ENCODE measurements around the gene CENPO.

Gene CENPO

GRCh38 chr2:24815171-24815570, 21.9 kb downstream of the CENPO start:
- DNase-seq = no peak
- Histone ChIP-seq H3K9ac (ENCODE audit: low read length) (no peak overlapping the region), H3K4me2 (ENCODE audit: low read depth, low read length) (no peak overlapping the region), H3K36me3 (replicated peaks; ENCODE audit: insufficient read depth, low read length) (peaks cover 16% of the 10 kb centered on the region; the same call in 1 of the 2 replicates), H3K4me3 (ENCODE audit: low read length) (no peak overlapping the region), H4K20me1 (ENCODE audit: insufficient read depth, low read length) (no peaks in the 10 kb centered on the region), H3F3A (ENCODE audit: insufficient read depth, low read length) (peaks cover 19% of the 10 kb centered on the region), H3K9me2 (replicated peaks; ENCODE audit: insufficient read depth, low read length) (no peaks in the 10 kb centered on the region), H3K4me1 (ENCODE audit: low read length) (peaks cover 15% of the 10 kb centered on the region), H2AFZ (ENCODE audit: low read length) (no peak overlapping the region), H3K27me3 (replicated peaks; ENCODE audit: insufficient read depth, low read length) (no peaks in the 10 kb centered on the region), H3K9me3 (replicated peaks; ENCODE audit: insufficient read depth, low read length) (no peaks in the 10 kb centered on the region), H3K79me2 (ENCODE audit: low read length) (peaks cover 61% of the 10 kb centered on the region), H3K27ac (ENCODE audit: low read length) (no peak overlapping the region)
- TF ChIP-seq CTCF (IDR thresholded peaks at IDR 0.05; ENCODE audit: low read length) (no peak), EZH2 (optimal IDR thresholded peaks at IDR 0.05; ENCODE audit: low read depth, low read length) (no peak), EZH2phosphoT487 (IDR thresholded peaks at IDR 0.05; ENCODE audit: low read length) (no peak)

- no peaks in the 10 kb centered on the region for H3K9me2 ChIP-seq (replicated peaks; ENCODE audit: insufficient read depth, low read length)
- H3K4me3 ChIP-seq (ENCODE audit: low read length) = no peak overlapping the region
- H3F3A ChIP-seq (ENCODE audit: insufficient read depth, low read length) = peaks cover 19% of the 10 kb centered on the region
- H3K4me1 ChIP-seq (ENCODE audit: low read length) = peaks cover 16% of the 10 kb centered on the region
- H2AFZ ChIP-seq (ENCODE audit: low read length) = no peak overlapping the region
- no peak overlapping the region for H3K27ac ChIP-seq (ENCODE audit: low read length)
- H3K27me3 ChIP-seq (replicated peaks; ENCODE audit: insufficient read depth, low read length) = no peaks in the 10 kb centered on the region
- no peaks in the 10 kb centered on the region for H3K9me3 ChIP-seq (replicated peaks; ENCODE audit: insufficient read depth, low read length)
- peaks cover 52% of the 10 kb centered on the region for H3K79me2 ChIP-seq (ENCODE audit: low read length)
- no peak for DNase-seq
- no peak for TF ChIP-seq EZH2phosphoT487 (IDR thresholded peaks at IDR 0.05; ENCODE audit: low read length)
- no peak for TF ChIP-seq EZH2 (optimal IDR thresholded peaks at IDR 0.05; ENCODE audit: low read depth, low read length)
- H4K20me1 ChIP-seq (ENCODE audit: insufficient read depth, low read length) = no peaks in the 10 kb centered on the region
- H3K4me2 ChIP-seq (ENCODE audit: low read depth, low read length) = no peak overlapping the region
- no peak overlapping the region for H3K9ac ChIP-seq (ENCODE audit: low read length)
- H3K36me3 ChIP-seq (replicated peaks; ENCODE audit: insufficient read depth, low read length) = peaks cover 19% of the 10 kb centered on the region; the same call in 1 of the 2 replicates
Measured at GRCh38 chr2:24816404-24816803, 23.2 kb downstream of the CENPO start.

- Histone ChIP-seq H3K4me3 (ENCODE audit: low read length) (no peak overlapping the region), H3K4me2 (ENCODE audit: low read depth, low read length) (no peak overlapping the region), H2AFZ (ENCODE audit: low read length) (no peak overlapping the region), H3K9me2 (replicated peaks; ENCODE audit: insufficient read depth, low read length) (no peaks in the 10 kb centered on the region), H3K9ac (ENCODE audit: low read length) (no peak overlapping the region), H3K36me3 (replicated peaks; ENCODE audit: insufficient read depth, low read length) (peaks cover 20% of the 10 kb centered on the region; the same call in 1 of the 2 replicates), H3K27ac (ENCODE audit: low read length) (no peak overlapping the region), H3F3A (ENCODE audit: insufficient read depth, low read length) (peaks cover 23% of the 10 kb centered on the region), H3K79me2 (ENCODE audit: low read length) (peaks cover 50% of the 10 kb centered on the region), H3K4me1 (ENCODE audit: low read length) (peaks cover 21% of the 10 kb centered on the region), H4K20me1 (ENCODE audit: insufficient read depth, low read length) (no peaks in the 10 kb centered on the region), H3K9me3 (replicated peaks; ENCODE audit: insufficient read depth, low read length) (no peaks in the 10 kb centered on the region), H3K27me3 (replicated peaks; ENCODE audit: insufficient read depth, low read length) (no peaks in the 10 kb centered on the region)
- DNase-seq = no peak
- TF ChIP-seq CTCF (IDR thresholded peaks at IDR 0.05; ENCODE audit: low read length) = no peak
- no peak for TF ChIP-seq EZH2phosphoT487 (IDR thresholded peaks at IDR 0.05; ENCODE audit: low read length)
- no peak for TF ChIP-seq EZH2 (optimal IDR thresholded peaks at IDR 0.05; ENCODE audit: low read depth, low read length)
Measured at GRCh38 chr2:24816884-24817283, 23.7 kb downstream of the CENPO start.

GRCh38 chr2:24818721-24819167, 25.5 kb downstream of the CENPO start:
- peaks cover 20% of the 10 kb centered on the region; the same call in 1 of the 2 replicates for H3K36me3 ChIP-seq (replicated peaks; ENCODE audit: insufficient read depth, low read length)
- H3K27me3 ChIP-seq (replicated peaks; ENCODE audit: insufficient read depth, low read length) = no peaks in the 10 kb centered on the region
- H2AFZ ChIP-seq (ENCODE audit: low read length) = no peak overlapping the region
- H4K20me1 ChIP-seq (ENCODE audit: insufficient read depth, low read length) = no peaks in the 10 kb centered on the region
- no peak for DNase-seq
- H3K4me1 ChIP-seq (ENCODE audit: low read length) = peaks cover 29% of the 10 kb centered on the region
- peak overlapping the region; percentile 35; the same call in 1 of the 2 replicates for H3K4me2 ChIP-seq (ENCODE audit: low read depth, low read length)
- H3F3A ChIP-seq (ENCODE audit: insufficient read depth, low read length) = peaks cover 30% of the 10 kb centered on the region
- TF ChIP-seq EZH2phosphoT487 (IDR thresholded peaks at IDR 0.05; ENCODE audit: low read length) (no peak), CTCF (IDR thresholded peaks at IDR 0.05; ENCODE audit: low read length) (no peak), EZH2 (optimal IDR thresholded peaks at IDR 0.05; ENCODE audit: low read depth, low read length) (no peak)
- no peak overlapping the region for H3K9ac ChIP-seq (ENCODE audit: low read length)
- H3K9me3 ChIP-seq (replicated peaks; ENCODE audit: insufficient read depth, low read length) = no peaks in the 10 kb centered on the region
- peak overlapping the region; percentile 30; the same call in 1 of the 2 replicates for H3K27ac ChIP-seq (ENCODE audit: low read length)
- H3K79me2 ChIP-seq (ENCODE audit: low read length) = peaks cover 31% of the 10 kb centered on the region
- H3K9me2 ChIP-seq (replicated peaks; ENCODE audit: insufficient read depth, low read length) = no peaks in the 10 kb centered on the region
- H3K4me3 ChIP-seq (ENCODE audit: low read length) = no peak overlapping the region
